Astrocyte of the cerebellum (primary cell): ENCODE results near the gene PROCR.
"Not testable (repeated sequence)": the region's sequence is repeated elsewhere in the genome, so short reads cannot be mapped to it uniquely, and the experiment has no call there.

Experiments
- DNase-seq: peaks from one replicate; pipeline ENCODE4 v3.0.0-alpha.2; 2011; ENCODE audit warnings: low read depth
- H3K4me3 ChIP-seq: 2 replicates; pipeline ENCODE4 v1.5.1; 2011; ENCODE audit warnings: mild to moderate bottlenecking, low read depth, low read length, moderate library complexity
- CTCF ChIP-seq: IDR thresholded peaks from 2 replicates; pipeline ENCODE4 v1.5.1; 2012; ENCODE audit warnings: low read length, low read depth, moderate library complexity, mild to moderate bottlenecking; ENCODE audit errors: missing control alignments
- in situ Hi-C: cut with HindIII; loops from 2 replicates; pipeline ENCODE4 v1.10.0; 2017; ENCODE audit warnings: low sequenced_read_pairs

The PROCR gene

GRCh38 chr20:35146299-35146919, 25.5 kb upstream of the PROCR start:
- no peak for DNase-seq
- in situ Hi-C loops = no loop called here
- H3K4me3 ChIP-seq = peak overlapping the region; percentile 93
- no peak for TF ChIP-seq CTCF

DNA sequence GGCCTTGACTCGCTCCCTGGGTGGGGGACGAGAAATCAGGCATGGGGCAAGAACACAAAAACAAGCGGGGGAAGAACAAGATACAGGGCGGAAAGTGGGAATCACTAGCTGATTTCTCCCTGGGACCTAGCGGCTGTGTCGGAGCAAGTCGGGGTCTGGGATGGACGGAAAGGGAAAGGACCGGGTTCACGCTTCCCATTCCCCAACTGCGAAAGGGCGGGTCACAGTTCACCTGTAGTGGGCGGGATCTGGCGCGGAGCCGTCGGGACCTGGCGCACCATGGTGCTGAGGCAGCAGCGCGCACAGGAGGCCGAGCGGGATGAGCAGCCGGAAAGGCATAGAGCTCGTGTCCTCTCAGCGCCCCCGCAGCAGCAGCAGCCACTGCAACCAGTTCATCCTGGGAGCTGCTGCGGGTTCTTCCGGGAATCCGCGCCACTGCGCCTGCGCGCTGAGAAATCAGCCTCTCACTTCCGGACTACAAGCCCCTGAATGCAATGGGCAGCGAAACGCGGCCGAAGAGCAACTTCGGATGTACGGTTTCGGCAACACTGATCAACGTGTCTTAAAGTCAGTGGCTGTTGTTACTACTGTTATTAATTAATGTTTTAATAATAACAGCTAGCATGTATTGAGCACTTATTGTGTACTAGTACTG, 24.8 kb upstream of the PROCR start, which contains the start of gene EDEM2:
Gene EDEM2, minus strand, starts transcription at position 417 of the 655 bp plus-strand sequence. Its CDS starts 78 bp downstream, at position 339.
- in situ Hi-C loops = no loop called here
- H3K4me3 ChIP-seq = peak within 1 kb of the TSS; percentile 93
- peak; percentile 90 for DNase-seq
- no peak for TF ChIP-seq CTCF

DNA sequence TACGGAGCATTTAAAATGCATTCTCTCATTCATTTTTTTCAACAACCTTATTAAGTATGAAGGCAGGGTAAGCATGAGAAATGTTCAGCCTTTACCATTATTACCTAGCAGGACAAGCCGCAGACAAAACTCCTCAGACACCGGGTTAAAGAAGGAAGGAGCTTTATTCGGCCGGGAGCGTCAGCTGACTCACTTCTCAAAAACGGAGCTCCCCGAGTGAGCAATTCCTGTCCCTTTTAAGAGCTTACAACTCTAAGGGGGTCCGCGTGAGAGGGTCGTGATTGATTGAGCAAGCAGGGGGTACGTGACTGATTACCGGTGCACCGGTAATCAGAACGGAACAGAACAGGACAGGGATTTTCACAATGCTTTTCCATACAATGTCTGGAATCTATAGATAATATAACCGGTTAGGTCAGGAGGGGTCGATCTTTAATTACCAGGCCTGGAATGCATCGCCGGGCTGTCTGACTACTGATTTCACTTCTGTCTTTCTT, 24.2 kb upstream of the PROCR start:
- in situ Hi-C loops, DNase-seq: not testable (repeated sequence)

DNA sequence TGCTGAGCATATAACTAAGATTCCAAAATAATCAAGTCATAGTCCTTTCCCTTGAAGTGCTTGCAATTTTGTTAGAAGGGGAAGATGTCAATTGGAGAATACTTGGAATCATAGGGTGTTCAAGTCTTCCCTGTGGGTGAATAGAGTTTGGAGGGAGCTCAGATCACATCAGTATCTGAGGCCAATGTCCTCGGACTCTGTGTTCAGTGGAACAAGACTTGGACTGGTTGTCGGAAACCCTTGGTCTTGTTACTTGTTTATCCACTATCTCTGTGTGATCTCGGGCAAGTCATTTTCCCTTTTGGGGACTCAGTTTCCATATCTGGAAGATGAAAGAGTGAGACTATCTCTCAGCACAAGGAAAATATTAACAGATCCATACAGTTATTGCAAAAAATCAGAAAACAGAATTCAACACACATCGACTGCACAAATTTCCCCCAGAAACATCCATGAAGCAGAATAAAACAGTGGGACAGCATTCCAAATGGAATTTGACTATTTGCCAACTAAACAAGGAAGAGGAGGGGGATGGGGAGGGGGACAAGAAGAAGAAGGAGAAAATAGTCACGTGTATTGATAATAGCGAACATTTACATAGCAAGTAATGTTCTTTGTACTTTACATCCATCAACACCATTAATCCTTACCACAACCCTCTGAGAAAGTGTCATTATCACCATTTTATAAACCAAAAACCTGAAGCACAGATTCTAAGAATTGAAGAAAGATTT, 20.9 kb upstream of the PROCR start:
- no peak for TF ChIP-seq CTCF
- H3K4me3 ChIP-seq = no peak overlapping the region
- DNase-seq = no peak
- in situ Hi-C loops = no loop called here

More for the DNA sequence above, 24.2 kb upstream of the PROCR start:
- H3K4me3 ChIP-seq = peak overlapping the region; percentile 93

GRCh38 chr20:35151736-35152135, 20.1 kb upstream of the PROCR start:
- in situ Hi-C loops = no loop called here
- DNase-seq = no peak
- no peak for TF ChIP-seq CTCF
- no peak overlapping the region for H3K4me3 ChIP-seq

DNA sequence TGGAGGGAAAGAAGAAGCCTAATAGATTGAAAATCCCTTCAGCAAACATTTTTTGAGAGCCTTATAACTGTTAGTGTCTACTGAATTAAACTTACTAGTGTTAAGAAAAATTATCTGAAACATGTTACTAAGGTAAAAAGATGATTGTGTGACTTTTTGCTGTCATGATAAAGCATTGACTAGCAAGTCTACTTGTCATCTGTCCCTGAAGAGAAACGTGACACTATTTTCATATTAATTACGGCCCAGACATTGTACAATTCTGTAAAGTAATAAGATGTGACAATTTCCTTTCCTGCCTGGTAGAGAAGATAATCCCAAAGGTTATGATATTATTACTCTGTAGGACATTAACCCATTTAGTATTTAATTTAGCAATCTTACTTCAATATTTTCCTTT, 15.9 kb upstream of the PROCR start:
- no peak for TF ChIP-seq CTCF
- DNase-seq = no peak
- in situ Hi-C loops = no loop called here
- no peak overlapping the region for H3K4me3 ChIP-seq
